Liver (tissue), 9 donors: Measurements from ENCODE around the gene ZNF213. TPM values are rescaled to one million over a fixed set of nuclear protein-coding genes. Genes with fewer than 3 reads are reported as not detected.

Experiments
- DNase-seq: peaks from one replicate; pipeline ENCODE4 v3.0.0-alpha.2; 2017; ENCODE audit warnings: low spot score
- H3K27ac ChIP-seq, 2 donors: one replicate each; pipeline ENCODE4 v1.7.0; 2013; ENCODE audit warnings: inconsistent platforms in 2 of 2, low read length in 2 of 2, control low read depth in 1 of 2, low read depth in 1 of 2, mild to moderate bottlenecking in 1 of 2
- H3K27me3 ChIP-seq, 4 donors: one replicate each; pipeline versions ENCODE4 v1.6.1 to v1.7.0; 2013; ENCODE audit warnings: low read length in 3 of 4, inconsistent platforms in 1 of 4, mild to moderate bottlenecking in 1 of 4, moderate library complexity in 1 of 4; ENCODE audit not compliant: control insufficient read depth in 4 of 4, insufficient read depth in 4 of 4
- H3K36me3 ChIP-seq, 4 donors: one replicate each; pipeline versions ENCODE4 v1.6.1 to v1.7.0; 2013; ENCODE audit warnings: low read length in 3 of 4, mild to moderate bottlenecking in 3 of 4, low read depth in 1 of 4, moderate library complexity in 1 of 4; ENCODE audit not compliant: control insufficient read depth in 4 of 4, insufficient read depth in 3 of 4
- H3K4me1 ChIP-seq, 4 donors: one replicate each; pipeline versions ENCODE4 v1.6.1 to v1.7.0; 2013; ENCODE audit warnings: low read length in 3 of 4, mild to moderate bottlenecking in 3 of 4, moderate library complexity in 1 of 4; ENCODE audit not compliant: control insufficient read depth in 4 of 4, insufficient read depth in 4 of 4
- H3K4me3 ChIP-seq, 3 donors: one replicate each; pipeline versions ENCODE4 v1.6.1 to v1.7.0; 2013; ENCODE audit warnings: low read length in 3 of 3, control low read depth in 1 of 3, low read depth in 1 of 3, mild to moderate bottlenecking in 1 of 3
- H3K9ac ChIP-seq, 2 donors: one replicate each; pipeline ENCODE4 v1.7.0; 2013; ENCODE audit warnings: low read length in 2 of 2, mild to moderate bottlenecking in 2 of 2, moderate library complexity in 2 of 2, control low read depth in 1 of 2, low read depth in 1 of 2
- H3K9me3 ChIP-seq, 4 donors: one replicate each; pipeline versions ENCODE4 v1.6.1 to v1.7.0; 2013; ENCODE audit warnings: low read length in 3 of 4; ENCODE audit not compliant: control insufficient read depth in 4 of 4
- EGR1 ChIP-seq, 2 donors: IDR thresholded peaks; 2 replicates each; pipeline ENCODE4 v1.6.1; 2016 to 2018; ENCODE audit warnings: antibody characterized with exemption in 2 of 2, low read depth in 2 of 2
- FOXA1 ChIP-seq: IDR thresholded peaks from 2 replicates; pipeline ENCODE4 v1.6.1; 2016; ENCODE audit warnings: antibody characterized with exemption
- FOXA2 ChIP-seq: IDR thresholded peaks from 2 replicates; pipeline ENCODE4 v1.6.1; 2016; ENCODE audit warnings: antibody characterized with exemption
- GABPA ChIP-seq, 2 donors: IDR thresholded peaks in 1 of 2; conservative IDR thresholded peaks in 1 of 2; 2 replicates each; pipeline ENCODE4 v1.6.1; 2016; ENCODE audit warnings: antibody characterized with exemption in 2 of 2, mild to moderate bottlenecking in 1 of 2, moderate library complexity in 1 of 2
- HNF4A ChIP-seq, 2 donors: conservative IDR thresholded peaks; 2 replicates each; pipeline ENCODE4 v1.6.1; 2016; ENCODE audit warnings: antibody characterized with exemption in 2 of 2, mild to moderate bottlenecking in 2 of 2
- HNF4G ChIP-seq: IDR thresholded peaks from 2 replicates; pipeline ENCODE4 v1.6.1; 2016; ENCODE audit warnings: antibody characterized with exemption
- JUND ChIP-seq, 2 donors: IDR thresholded peaks; 2 replicates each; pipeline ENCODE4 v1.6.1; 2016; ENCODE audit warnings: antibody characterized with exemption in 2 of 2
- NR2F2 ChIP-seq: IDR thresholded peaks from 2 replicates; pipeline ENCODE4 v1.6.1; 2016; ENCODE audit warnings: antibody characterized with exemption
- RAD21 ChIP-seq, 2 donors: IDR thresholded peaks; 2 replicates each; pipeline ENCODE4 v1.6.1; 2016; ENCODE audit warnings: antibody characterized with exemption in 2 of 2, mild to moderate bottlenecking in 2 of 2
- RXRA ChIP-seq, 2 donors: IDR thresholded peaks; 2 replicates each; pipeline ENCODE4 v1.6.1; 2017 to 2018; ENCODE audit warnings: antibody characterized with exemption in 2 of 2, mild to moderate bottlenecking in 1 of 2
- SP1 ChIP-seq: IDR thresholded peaks from 2 replicates; pipeline ENCODE4 v1.6.1; 2018; ENCODE audit warnings: antibody characterized with exemption, mild to moderate bottlenecking
- TAF1 ChIP-seq: conservative IDR thresholded peaks from 2 replicates; pipeline ENCODE4 v1.6.1; 2016; ENCODE audit warnings: antibody characterized with exemption, mild to moderate bottlenecking
- YY1 ChIP-seq: IDR thresholded peaks from 2 replicates; pipeline ENCODE4 v1.6.1; 2016; ENCODE audit warnings: antibody characterized with exemption, mild to moderate bottlenecking
- ZBTB33 ChIP-seq: IDR thresholded peaks from 2 replicates; pipeline ENCODE4 v1.6.1; 2016; ENCODE audit warnings: antibody characterized with exemption
- WGBS: extraction: QIAGEN DNeasy Blood & Tissue Kit; methylation state at CpG from one replicate; pipeline ENCODE4 v1.1.7; 2013; 5-methylcytosine and 5-hydroxymethylcytosine counted together
- polyA plus RNA-seq, 2 donors: library from polyadenylated mRNA; stranded (reverse) in 1 of 2; unstranded in 1 of 2; fragments of 200-250 nt in 1 of 2; fragments of >200 nt in 1 of 2; fragmentation: Nextera tagmentation in 1 of 2; extraction: Ambion mirVana in 1 of 2; gene quantifications; one replicate each; pipeline versions ENCODE4 v1.2.1 to v1.2.3, GENCODE V29; 2013 to 2015
- total RNA-seq, 2 donors: library from RNA; depleted of rRNA; stranded (reverse); fragments of >200 nt; gene quantifications; one replicate each; pipeline ENCODE4 v1.2.3, GENCODE V29; 2014
- TF ChIP-seq, protein P1 (sequence below): IDR thresholded peaks from 2 replicates; pipeline ENCODE4 v1.6.1; 2016; ENCODE audit warnings: antibody characterized with exemption
- TF ChIP-seq, protein P2 (sequence below): IDR thresholded peaks from 2 replicates; pipeline ENCODE4 v1.6.1; 2016; ENCODE audit warnings: antibody characterized with exemption
- TF ChIP-seq, protein P3 (sequence below): fragments of 150-350 bp; IDR thresholded peaks from 2 replicates; pipeline ENCODE4 v1.5.1; 2017; ENCODE audit warnings: improper control_type of control experiment, low read depth, low read length; ENCODE audit not compliant: missing input control
- TF ChIP-seq, protein P4 (sequence below): IDR thresholded peaks from 2 replicates; pipeline ENCODE4 v1.6.1; 2016; ENCODE audit warnings: antibody characterized with exemption, mild to moderate bottlenecking
- donor health status: healthy.
- donor health status: healthy.
- donor health status: healthy.
- donor health status: healthy.
- donor health status: healthy.

ZNF213 gene
- total and polyA plus RNA-seq, 4 donors, result 0.56 to 4.5 (median 1.7) TPM

GRCh38 chr16:3112058-3112880 is 22.6 kb upstream of the ZNF213 start, which contains the start of gene ZNF205:
ZNF205 (plus strand) TSS chr16:3112586; CDS start chr16:3113431, 845 bp downstream.
- H3K27me3 ChIP-seq, result no peaks in the 10 kb centered on the region
- WGBS, result 16% methylated on average over 23 of the region's 23 CpGs
- DNase-seq, result peak; percentile 70
- H3K9ac ChIP-seq, result peak within 1 kb of the TSS; percentile 8 to 96
- TF ChIP-seq, protein P1, sequence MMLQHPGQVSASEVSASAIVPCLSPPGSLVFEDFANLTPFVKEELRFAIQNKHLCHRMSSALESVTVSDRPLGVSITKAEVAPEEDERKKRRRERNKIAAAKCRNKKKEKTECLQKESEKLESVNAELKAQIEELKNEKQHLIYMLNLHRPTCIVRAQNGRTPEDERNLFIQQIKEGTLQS, result no peak
- TF ChIP-seq EGR1 (IDR thresholded peaks at IDR 0.05; ENCODE audit: low read depth in 2 of 2) (peak in 1 of 2 donors; percentile 34), GABPA (IDR thresholded peaks at IDR 0.05 in 1 of 2, conservative IDR thresholded peaks at IDR 0.05 in 1 of 2) (peak; percentile 90 to 96), JUND (IDR thresholded peaks at IDR 0.05) (no peak), HNF4A (conservative IDR thresholded peaks at IDR 0.05) (no peak), SP1 (no peak), FOXA2 (no peak), RXRA (IDR thresholded peaks at IDR 0.05) (no peak), YY1 (no peak), FOXA1 (no peak), NR2F2 (peak; percentile 26), HNF4G (no peak), ZBTB33 (no peak), RAD21 (IDR thresholded peaks at IDR 0.05) (peak in 1 of 2 donors; percentile 59), TAF1 (no peak)
- TF ChIP-seq, protein P2, sequence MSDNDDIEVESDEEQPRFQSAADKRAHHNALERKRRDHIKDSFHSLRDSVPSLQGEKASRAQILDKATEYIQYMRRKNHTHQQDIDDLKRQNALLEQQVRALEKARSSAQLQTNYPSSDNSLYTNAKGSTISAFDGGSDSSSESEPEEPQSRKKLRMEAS, result no peak
- TF ChIP-seq, protein P3, sequence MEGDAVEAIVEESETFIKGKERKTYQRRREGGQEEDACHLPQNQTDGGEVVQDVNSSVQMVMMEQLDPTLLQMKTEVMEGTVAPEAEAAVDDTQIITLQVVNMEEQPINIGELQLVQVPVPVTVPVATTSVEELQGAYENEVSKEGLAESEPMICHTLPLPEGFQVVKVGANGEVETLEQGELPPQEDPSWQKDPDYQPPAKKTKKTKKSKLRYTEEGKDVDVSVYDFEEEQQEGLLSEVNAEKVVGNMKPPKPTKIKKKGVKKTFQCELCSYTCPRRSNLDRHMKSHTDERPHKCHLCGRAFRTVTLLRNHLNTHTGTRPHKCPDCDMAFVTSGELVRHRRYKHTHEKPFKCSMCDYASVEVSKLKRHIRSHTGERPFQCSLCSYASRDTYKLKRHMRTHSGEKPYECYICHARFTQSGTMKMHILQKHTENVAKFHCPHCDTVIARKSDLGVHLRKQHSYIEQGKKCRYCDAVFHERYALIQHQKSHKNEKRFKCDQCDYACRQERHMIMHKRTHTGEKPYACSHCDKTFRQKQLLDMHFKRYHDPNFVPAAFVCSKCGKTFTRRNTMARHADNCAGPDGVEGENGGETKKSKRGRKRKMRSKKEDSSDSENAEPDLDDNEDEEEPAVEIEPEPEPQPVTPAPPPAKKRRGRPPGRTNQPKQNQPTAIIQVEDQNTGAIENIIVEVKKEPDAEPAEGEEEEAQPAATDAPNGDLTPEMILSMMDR, result no peak
- TF ChIP-seq, protein P4, sequence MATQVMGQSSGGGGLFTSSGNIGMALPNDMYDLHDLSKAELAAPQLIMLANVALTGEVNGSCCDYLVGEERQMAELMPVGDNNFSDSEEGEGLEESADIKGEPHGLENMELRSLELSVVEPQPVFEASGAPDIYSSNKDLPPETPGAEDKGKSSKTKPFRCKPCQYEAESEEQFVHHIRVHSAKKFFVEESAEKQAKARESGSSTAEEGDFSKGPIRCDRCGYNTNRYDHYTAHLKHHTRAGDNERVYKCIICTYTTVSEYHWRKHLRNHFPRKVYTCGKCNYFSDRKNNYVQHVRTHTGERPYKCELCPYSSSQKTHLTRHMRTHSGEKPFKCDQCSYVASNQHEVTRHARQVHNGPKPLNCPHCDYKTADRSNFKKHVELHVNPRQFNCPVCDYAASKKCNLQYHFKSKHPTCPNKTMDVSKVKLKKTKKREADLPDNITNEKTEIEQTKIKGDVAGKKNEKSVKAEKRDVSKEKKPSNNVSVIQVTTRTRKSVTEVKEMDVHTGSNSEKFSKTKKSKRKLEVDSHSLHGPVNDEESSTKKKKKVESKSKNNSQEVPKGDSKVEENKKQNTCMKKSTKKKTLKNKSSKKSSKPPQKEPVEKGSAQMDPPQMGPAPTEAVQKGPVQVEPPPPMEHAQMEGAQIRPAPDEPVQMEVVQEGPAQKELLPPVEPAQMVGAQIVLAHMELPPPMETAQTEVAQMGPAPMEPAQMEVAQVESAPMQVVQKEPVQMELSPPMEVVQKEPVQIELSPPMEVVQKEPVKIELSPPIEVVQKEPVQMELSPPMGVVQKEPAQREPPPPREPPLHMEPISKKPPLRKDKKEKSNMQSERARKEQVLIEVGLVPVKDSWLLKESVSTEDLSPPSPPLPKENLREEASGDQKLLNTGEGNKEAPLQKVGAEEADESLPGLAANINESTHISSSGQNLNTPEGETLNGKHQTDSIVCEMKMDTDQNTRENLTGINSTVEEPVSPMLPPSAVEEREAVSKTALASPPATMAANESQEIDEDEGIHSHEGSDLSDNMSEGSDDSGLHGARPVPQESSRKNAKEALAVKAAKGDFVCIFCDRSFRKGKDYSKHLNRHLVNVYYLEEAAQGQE, result no peak
- H3K4me1 ChIP-seq, result peaks cover 0 to 27% (median 19%) of the 10 kb centered on the region in 4 donors
- peak within 1 kb of the TSS; percentile 69 to 85 (median 83) for H3K4me3 ChIP-seq
- no peaks in the 10 kb centered on the region for H3K9me3 ChIP-seq
- peak within 1 kb of the TSS; percentile 25 to 31 for H3K27ac ChIP-seq
- H3K36me3 ChIP-seq, result peaks cover 0 to 7% (median 3%) of the 10 kb centered on the region in 4 donors
